ENCODE measurements around the gene EN1. TPM values are rescaled to one million over a fixed set of nuclear protein-coding genes. Genes with fewer than 3 reads are reported as not detected.

The EN1 gene
- total RNA-seq, 3 donors from 2014 or later, result not detected

DNA sequence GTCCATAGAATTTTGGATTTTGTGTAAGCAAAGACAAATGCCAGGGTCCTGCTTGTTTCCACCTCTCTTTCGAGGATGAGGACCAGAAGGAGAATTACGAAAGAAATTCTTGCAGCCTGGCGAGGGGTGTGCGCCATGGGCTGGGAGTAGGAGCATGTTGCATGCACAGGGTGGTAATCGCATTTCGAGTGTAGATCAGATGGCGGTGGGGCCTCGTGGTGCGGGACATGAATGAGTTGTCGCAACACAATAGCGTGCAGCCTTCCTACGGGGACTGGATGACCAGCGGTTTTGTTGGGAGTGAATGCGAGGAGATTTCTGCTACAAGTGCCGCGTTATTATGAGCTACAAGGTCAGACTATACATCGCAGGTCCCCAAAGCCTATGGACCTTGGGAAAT is 4.2 kb upstream of the EN1 start:
- intact Hi-C loops (cut with DNase I, micrococcal nuclease), result loop anchor here in 1 of 2 donors (10.0 kb wide), 1 partner anchor 807 kb away; no protein-coding TSS in a partner anchor
- TF ChIP-seq, protein P1, sequence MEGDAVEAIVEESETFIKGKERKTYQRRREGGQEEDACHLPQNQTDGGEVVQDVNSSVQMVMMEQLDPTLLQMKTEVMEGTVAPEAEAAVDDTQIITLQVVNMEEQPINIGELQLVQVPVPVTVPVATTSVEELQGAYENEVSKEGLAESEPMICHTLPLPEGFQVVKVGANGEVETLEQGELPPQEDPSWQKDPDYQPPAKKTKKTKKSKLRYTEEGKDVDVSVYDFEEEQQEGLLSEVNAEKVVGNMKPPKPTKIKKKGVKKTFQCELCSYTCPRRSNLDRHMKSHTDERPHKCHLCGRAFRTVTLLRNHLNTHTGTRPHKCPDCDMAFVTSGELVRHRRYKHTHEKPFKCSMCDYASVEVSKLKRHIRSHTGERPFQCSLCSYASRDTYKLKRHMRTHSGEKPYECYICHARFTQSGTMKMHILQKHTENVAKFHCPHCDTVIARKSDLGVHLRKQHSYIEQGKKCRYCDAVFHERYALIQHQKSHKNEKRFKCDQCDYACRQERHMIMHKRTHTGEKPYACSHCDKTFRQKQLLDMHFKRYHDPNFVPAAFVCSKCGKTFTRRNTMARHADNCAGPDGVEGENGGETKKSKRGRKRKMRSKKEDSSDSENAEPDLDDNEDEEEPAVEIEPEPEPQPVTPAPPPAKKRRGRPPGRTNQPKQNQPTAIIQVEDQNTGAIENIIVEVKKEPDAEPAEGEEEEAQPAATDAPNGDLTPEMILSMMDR (IDR thresholded peaks at IDR 0.05), result no peak
- H3K36me3 ChIP-seq (ENCODE audit: low read depth), result no peaks in the 10 kb centered on the region
- peaks cover 14% of the 10 kb centered on the region for H3K4me1 ChIP-seq (ENCODE audit: low read depth)
- ATAC-seq (no peak), DNase-seq (no peak)
- H3K9me3 ChIP-seq, result no peaks in the 10 kb centered on the region
- no peak overlapping the region for H3K4me3 ChIP-seq

DNA sequence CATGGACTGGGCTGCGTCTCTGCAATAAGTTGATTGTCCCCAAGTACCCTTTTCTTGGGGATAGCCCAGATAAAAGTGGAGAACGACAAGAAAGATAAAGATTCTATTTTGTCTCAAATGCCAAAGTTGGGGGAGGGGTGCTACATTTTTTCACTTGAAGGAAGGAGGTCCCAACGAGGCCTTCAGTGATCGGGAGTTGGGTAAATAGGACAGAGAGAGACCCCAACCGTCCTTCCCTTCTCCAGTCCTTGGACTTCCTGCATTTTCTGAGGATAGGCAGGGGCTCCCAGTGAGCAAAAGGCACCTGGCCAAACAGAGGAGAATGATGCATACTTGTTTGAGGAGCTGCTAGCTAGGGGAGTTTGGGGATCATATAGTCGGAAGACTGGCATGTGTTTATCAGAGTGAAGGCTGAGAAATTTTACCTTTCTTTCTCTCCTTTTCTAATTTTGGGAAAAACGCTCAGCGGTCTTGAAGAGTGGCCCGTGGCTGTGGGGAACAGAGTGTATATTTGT is 3.5 kb upstream of the EN1 start:
- no peak overlapping the region for H3K4me3 ChIP-seq
- TF ChIP-seq, protein P1 (IDR thresholded peaks at IDR 0.05), result no peak
- ATAC-seq, result no peak
- intact Hi-C loops (cut with DNase I, micrococcal nuclease), result loop anchor here in 1 of 2 donors (10.0 kb wide), 1 partner anchor 806 kb away; no protein-coding TSS in a partner anchor
- no peak for DNase-seq
- no peaks in the 10 kb centered on the region for H3K9me3 ChIP-seq
- H3K36me3 ChIP-seq (ENCODE audit: low read depth), result no peaks in the 10 kb centered on the region
- H3K4me1 ChIP-seq (ENCODE audit: low read depth), result peaks cover 19% of the 10 kb centered on the region

DNA sequence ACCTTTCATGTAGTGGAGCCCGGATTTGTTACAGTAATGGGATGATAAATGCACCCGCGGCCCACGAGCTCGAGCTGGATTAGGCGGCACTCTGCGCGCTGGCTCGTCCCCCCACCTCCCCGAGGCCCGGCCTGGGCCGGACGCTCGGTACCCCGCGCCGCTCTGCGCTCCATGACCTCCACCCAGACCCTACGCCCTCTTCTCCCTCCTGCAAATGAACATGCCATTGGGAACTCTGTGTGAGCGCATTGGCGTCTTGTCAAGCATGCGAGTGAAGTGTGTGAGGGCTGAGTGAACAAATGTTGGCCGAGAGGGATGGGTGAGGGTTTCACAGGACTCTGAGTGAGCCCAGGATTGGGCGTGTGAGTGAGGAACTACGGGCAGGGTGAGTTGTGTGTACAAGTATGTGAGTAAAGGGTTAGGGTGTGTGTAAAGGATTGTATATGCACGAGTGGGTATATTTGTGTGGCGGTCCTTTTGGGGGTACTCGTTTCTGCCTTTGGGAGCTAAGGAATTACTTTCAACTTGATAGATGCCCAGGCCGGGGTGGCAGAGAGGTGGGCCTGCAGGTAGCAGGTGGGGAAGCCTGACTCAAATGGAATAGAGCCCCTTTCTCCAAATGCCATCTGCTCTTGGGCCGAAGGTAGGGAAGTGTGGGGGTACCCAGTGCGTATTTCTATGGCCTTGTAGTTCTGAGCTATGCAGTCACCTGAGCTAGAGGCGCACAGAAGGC is 2.9 kb upstream of the EN1 start:
- no peaks in the 10 kb centered on the region for H3K9me3 ChIP-seq
- no peaks in the 10 kb centered on the region for H3K36me3 ChIP-seq (ENCODE audit: low read depth)
- TF ChIP-seq, protein P1 (IDR thresholded peaks at IDR 0.05), result no peak
- peaks cover 20% of the 10 kb centered on the region for H3K4me1 ChIP-seq (ENCODE audit: low read depth)
- no peak for DNase-seq
- no peak overlapping the region for H3K4me3 ChIP-seq
- intact Hi-C loops (cut with DNase I, micrococcal nuclease), result loop anchor here in 1 of 2 donors (10.0 kb wide), 1 partner anchor 806 kb away; no protein-coding TSS in a partner anchor
- ATAC-seq, result no peak

DNA sequence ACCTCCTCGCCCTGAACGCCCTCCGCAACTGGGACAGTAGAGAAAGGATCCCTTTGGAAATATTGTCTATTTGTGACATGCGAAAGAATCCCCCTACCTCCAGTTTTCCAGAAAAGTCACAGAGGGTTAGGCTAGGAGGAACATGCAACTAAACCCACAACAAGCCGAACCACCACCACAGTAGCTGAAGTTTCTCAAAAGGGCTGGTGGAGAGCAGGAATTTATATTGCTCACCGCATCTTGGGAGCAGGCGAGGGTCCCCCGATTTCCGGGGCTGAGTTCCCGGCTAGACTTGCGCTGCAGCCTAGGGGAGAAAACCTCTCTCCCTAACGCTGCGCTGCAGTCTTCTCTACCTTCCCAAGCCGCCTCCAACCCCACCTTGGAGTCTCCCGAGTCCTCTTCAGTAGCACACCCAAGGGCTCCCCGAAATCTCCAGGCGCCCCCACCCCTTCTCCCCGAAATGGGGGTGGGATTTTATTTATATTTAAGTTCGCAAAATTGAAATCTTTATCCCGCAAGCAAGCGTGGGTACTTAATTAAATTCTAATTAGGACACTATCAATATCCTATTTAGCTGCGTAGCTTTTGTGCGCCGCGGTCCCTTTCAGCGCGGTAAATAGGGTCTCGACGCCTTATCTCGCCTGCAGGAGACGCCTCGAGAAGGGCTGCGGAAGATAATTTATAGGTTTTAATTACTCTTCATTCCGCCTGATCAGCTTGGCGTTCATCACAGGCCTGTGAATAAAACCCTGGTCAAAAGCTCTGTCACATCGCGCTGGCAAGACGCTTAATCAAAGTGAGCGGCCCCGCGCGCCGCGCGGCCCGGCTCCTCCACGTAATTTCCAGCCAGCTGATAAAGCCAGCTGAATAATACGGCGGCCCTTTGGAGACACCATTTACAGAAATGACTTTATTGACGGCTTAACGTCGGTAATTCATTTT is 2.0 kb upstream of the EN1 start:
- H3K36me3 ChIP-seq (ENCODE audit: low read depth), result no peaks in the 10 kb centered on the region
- H3K4me1 ChIP-seq (ENCODE audit: low read depth), result peaks cover 18% of the 10 kb centered on the region
- TF ChIP-seq, protein P1 (IDR thresholded peaks at IDR 0.05), result no peak
- no peak for DNase-seq
- H3K9me3 ChIP-seq, result no peaks in the 10 kb centered on the region
- no peak for ATAC-seq
- no peak overlapping the region for H3K4me3 ChIP-seq
- intact Hi-C loops (cut with DNase I, micrococcal nuclease), result loop anchor here in 1 of 2 donors (5.0 to 10.0 kb wide), 2 partner anchors 617 to 805 kb away; no protein-coding TSS in a partner anchor

DNA sequence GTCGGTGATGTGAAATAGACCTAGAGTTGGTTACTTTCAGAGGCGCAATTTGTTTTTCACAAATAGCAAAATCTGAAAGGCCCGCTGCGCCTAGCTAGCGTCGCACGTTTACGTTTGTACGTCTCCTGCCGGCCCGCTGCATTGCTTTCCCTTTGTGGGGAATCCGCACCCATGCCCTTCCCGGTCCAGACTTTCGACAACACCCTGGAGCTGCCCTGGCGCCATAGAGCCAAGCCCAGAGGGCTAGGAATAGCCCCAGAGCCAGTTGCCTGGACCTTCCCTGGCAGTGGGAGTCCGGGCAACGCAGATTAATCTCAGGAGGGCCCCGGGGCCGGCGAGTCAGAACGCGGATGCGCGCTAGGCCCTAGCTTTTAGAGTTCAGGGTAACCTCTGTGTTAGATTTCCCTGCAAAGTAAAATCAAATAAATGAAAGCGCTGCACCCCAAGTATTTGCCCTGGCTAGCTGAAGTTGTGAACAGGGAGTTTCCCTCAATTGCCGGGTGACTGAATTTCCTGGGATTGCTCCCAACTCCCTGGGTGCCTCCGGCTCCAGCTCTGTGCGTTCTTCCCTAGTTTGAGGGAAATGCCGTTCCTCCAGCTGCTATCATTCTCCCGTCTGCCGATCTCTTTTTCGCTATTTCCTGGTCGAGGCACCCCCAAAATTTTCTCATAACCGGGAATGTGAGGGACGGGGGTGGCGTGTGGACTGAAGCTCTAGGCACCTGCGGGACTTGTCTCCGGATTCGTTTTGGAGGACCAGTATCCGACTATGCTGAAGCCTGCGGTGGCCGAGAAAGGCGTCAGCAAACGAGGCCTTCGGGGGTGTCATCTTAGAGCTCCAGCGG is 1.2 kb upstream of the EN1 start:
- Histone ChIP-seq H3K36me3 (ENCODE audit: low read depth) (no peaks in the 10 kb centered on the region), H3K9me3 (no peaks in the 10 kb centered on the region), H3K4me3 (no peak overlapping the region), H3K4me1 (ENCODE audit: low read depth) (peaks cover 18% of the 10 kb centered on the region)
- no peak for DNase-seq
- no peak for ATAC-seq
- TF ChIP-seq, protein P1 (IDR thresholded peaks at IDR 0.05), result no peak
- intact Hi-C loops (cut with DNase I, micrococcal nuclease), result loop anchor here in 1 of 2 donors (5.0 kb wide), 1 partner anchor 616 kb away; no protein-coding TSS in a partner anchor

Data from mucosa of descending colon (tissue), 3 donors.